H1 (cell line): Measurements from ENCODE around the gene AARSD1. TPM values are rescaled to one million over a fixed set of nuclear protein-coding genes. Genes with fewer than 3 reads are reported as not detected.

Source experiments
- CTCF ChIA-PET: fragments of 300-600 bp; sonication (Branson Sonifier 250); formaldehyde crosslinking; loops from one replicate; lab custom pipeline; 2021; ENCODE audit not compliant: partially characterized antibody; lab: Charles Lee
- POLR2A ChIA-PET: fragments of 300-600 bp; sonication (Branson Sonifier 250); formaldehyde crosslinking; loops from one replicate; lab custom pipeline; 2021; ENCODE audit warnings: inconsistent platforms; ENCODE audit not compliant: partially characterized antibody; lab: Charles Lee
- DNase-seq, 2 experiments: peaks; one replicate each; pipeline versions ENCODE4 v3.0.0 to v3.0.0-alpha.2; 2010 to 2022; ENCODE audit warnings: low spot score in 2 of 2, low read depth in 1 of 2, mixed read lengths in 1 of 2
- FAIRE-seq: peaks from 2 replicates; lab custom pipeline; 2011; peaks lifted over from hg19 to GRCh38; lab: Jason Lieb, UNC
- H2AFZ ChIP-seq: 2 replicates; pipeline ENCODE4 v1.8.1; 2012; ENCODE audit warnings: low read length, inconsistent platforms
- H2AK5ac ChIP-seq: 2 replicates; pipeline ENCODE4 v1.6.1; 2013; ENCODE audit warnings: low read depth, low read length
- H2BK120ac ChIP-seq: replicated peaks from 2 replicates; pipeline ENCODE3; 2013; ENCODE audit warnings: low read depth, low read length, inconsistent platforms
- H2BK12ac ChIP-seq: 2 replicates; pipeline ENCODE4 v1.6.1; 2013; ENCODE audit warnings: low read depth, low read length
- H2BK15ac ChIP-seq: 2 replicates; pipeline ENCODE4 v1.6.1; 2013; ENCODE audit warnings: low read length
- H2BK20ac ChIP-seq: 2 replicates; pipeline ENCODE4 v1.6.1; 2013; ENCODE audit warnings: low read length
- H2BK5ac ChIP-seq: 2 replicates; pipeline ENCODE4 v1.6.1; 2013; ENCODE audit warnings: low read depth, low read length
- H3K14ac ChIP-seq: 2 replicates; pipeline ENCODE4 v1.6.1; 2013; ENCODE audit warnings: inconsistent platforms; ENCODE audit not compliant: insufficient read length
- H3K18ac ChIP-seq: 2 replicates; pipeline ENCODE4 v1.6.1; 2013; ENCODE audit warnings: low read length; ENCODE audit errors: extremely low read depth
- H3K23ac ChIP-seq: 2 replicates; pipeline ENCODE4 v1.6.1; 2013; ENCODE audit warnings: inconsistent platforms; ENCODE audit not compliant: insufficient read length
- H3K23me2 ChIP-seq: 2 replicates; pipeline ENCODE4 v1.6.1; 2013; ENCODE audit warnings: low read depth, low read length
- H3K27ac ChIP-seq: 2 replicates; pipeline ENCODE4 v1.6.1; 2011; ENCODE audit warnings: low read depth, low read length, inconsistent platforms
- H3K27me3 ChIP-seq, 4 experiments: replicated peaks in 1 of 4; 1 replicate in 1 of 4; 2 replicates in 3 of 4; pipeline versions ENCODE4 v1.6.1 to v1.8.1; 2011 to 2013; ENCODE audit warnings: low read length in 3 of 4, mild to moderate bottlenecking in 3 of 4, inconsistent platforms in 2 of 4, mixed read lengths in 2 of 4, moderate library complexity in 1 of 4; ENCODE audit not compliant: control insufficient read depth in 3 of 4, insufficient read depth in 3 of 4; ENCODE audit errors: extremely low read depth in 1 of 4
- H3K36me3 ChIP-seq, 4 experiments: 2 replicates each; pipeline versions ENCODE4 v1.6.1 to v1.8.1; 2011 to 2013; ENCODE audit warnings: mild to moderate bottlenecking in 4 of 4, low read length in 3 of 4, moderate library complexity in 2 of 4, control low read depth in 1 of 4, inconsistent platforms in 1 of 4; ENCODE audit not compliant: insufficient read depth in 4 of 4, control insufficient read depth in 2 of 4
- H3K4ac ChIP-seq: replicated peaks from 2 replicates; pipeline ENCODE3; 2013; ENCODE audit warnings: low read length, low read depth, mixed read lengths, inconsistent platforms; ENCODE audit not compliant: insufficient read length
- H3K4me1 ChIP-seq, 4 experiments: replicated peaks in 1 of 4; 1 replicate in 1 of 4; 2 replicates in 3 of 4; pipeline versions ENCODE4 v1.6.1 to v1.8.1; 2011 to 2013; ENCODE audit warnings: low read length in 3 of 4, inconsistent platforms in 2 of 4, mixed read lengths in 1 of 4; ENCODE audit not compliant: insufficient read depth in 4 of 4, control insufficient read depth in 3 of 4
- H3K4me2 ChIP-seq, 2 experiments: 2 replicates each; pipeline versions ENCODE4 v1.6.1 to v1.8.1; 2011 to 2013; ENCODE audit warnings: low read depth in 2 of 2, low read length in 2 of 2, control low read depth in 1 of 2, inconsistent platforms in 1 of 2, mild to moderate bottlenecking in 1 of 2; ENCODE audit not compliant: insufficient read depth in 1 of 2
- H3K4me3 ChIP-seq, 4 experiments: fragments of 200-600, 300-600 bp in 1 of 4; sonication (generic), shearing (Covaris generic), sonication (Bioruptor Twin) in 1 of 4; 2 replicates each; pipeline versions ENCODE4 v1.5.1 to v1.8.1; 2011 to 2016; ENCODE audit warnings: low read length in 4 of 4, low read depth in 3 of 4, control low read depth in 2 of 4, inconsistent platforms in 2 of 4, mild to moderate bottlenecking in 2 of 4, mixed read lengths in 1 of 4, moderate library complexity in 1 of 4; ENCODE audit not compliant: insufficient read depth in 2 of 4; ENCODE audit errors: extremely low read depth in 1 of 4
- H3K56ac ChIP-seq: replicated peaks from 2 replicates; pipeline ENCODE3; 2013; ENCODE audit warnings: low read depth, mild to moderate bottlenecking, mixed read lengths, low read length, inconsistent platforms; ENCODE audit not compliant: insufficient read length
- H3K79me1 ChIP-seq: 2 replicates; pipeline ENCODE4 v1.6.1; 2013; ENCODE audit warnings: low read depth, low read length, control low read depth
- H3K79me2 ChIP-seq, 2 experiments: 2 replicates each; pipeline versions ENCODE4 v1.6.1 to v1.8.1; 2012 to 2013; ENCODE audit warnings: low read length in 2 of 2, mild to moderate bottlenecking in 2 of 2, inconsistent platforms in 1 of 2; ENCODE audit not compliant: insufficient read depth in 2 of 2, control insufficient read depth in 1 of 2
- H3K9ac ChIP-seq, 4 experiments: replicated peaks in 1 of 4; 1 replicate in 1 of 4; 2 replicates in 3 of 4; pipeline versions ENCODE4 v1.6.1 to v1.8.1; 2011 to 2013; ENCODE audit warnings: low read depth in 3 of 4, low read length in 3 of 4, control low read depth in 2 of 4, mild to moderate bottlenecking in 2 of 4, moderate library complexity in 2 of 4, inconsistent platforms in 1 of 4; ENCODE audit errors: extremely low read depth in 1 of 4
- H3K9me3 ChIP-seq, 2 experiments: 2 replicates each; pipeline versions ENCODE4 v1.6.1 to v1.8.1; 2012 to 2013; ENCODE audit warnings: mild to moderate bottlenecking in 2 of 2, moderate library complexity in 2 of 2, control low read depth in 1 of 2, inconsistent platforms in 1 of 2, low read depth in 1 of 2, low read length in 1 of 2, mixed read lengths in 1 of 2; ENCODE audit not compliant: insufficient read depth in 2 of 2
- H4K20me1 ChIP-seq, 2 experiments: replicated peaks in 1 of 2; 2 replicates each; pipeline versions ENCODE3 to v1.8.1; 2011 to 2013; ENCODE audit warnings: inconsistent platforms in 2 of 2, low read length in 2 of 2, mild to moderate bottlenecking in 1 of 2; ENCODE audit not compliant: insufficient read depth in 2 of 2, control insufficient read depth in 1 of 2
- H4K5ac ChIP-seq: 2 replicates; pipeline ENCODE4 v1.6.1; 2013; ENCODE audit warnings: low read length, low read depth, mixed read lengths, inconsistent platforms; ENCODE audit not compliant: insufficient read length
- H4K8ac ChIP-seq: 2 replicates; pipeline ENCODE4 v1.8.0; 2013; ENCODE audit warnings: mild to moderate bottlenecking, moderate library complexity, low read length, inconsistent platforms; ENCODE audit not compliant: insufficient read depth; ENCODE audit errors: extremely low read depth
- H4K91ac ChIP-seq: replicated peaks from 2 replicates; pipeline ENCODE3; 2013; ENCODE audit warnings: low read length, mixed read lengths, inconsistent platforms; ENCODE audit not compliant: insufficient read length
- BACH1 ChIP-seq: IDR thresholded peaks from 2 replicates; pipeline ENCODE4 v1.6.1; 2012; ENCODE audit warnings: low read length, improper control_type of control experiment
- CTBP2 ChIP-seq: IDR thresholded peaks from 2 replicates; pipeline ENCODE4 v1.7.0; 2011; ENCODE audit warnings: borderline replicate concordance, mild to moderate bottlenecking, moderate library complexity, mixed read lengths, low read length; ENCODE audit not compliant: insufficient read depth, insufficient read length
- E2F6 ChIP-seq: IDR thresholded peaks from 2 replicates; pipeline ENCODE4 v1.6.1; 2012; ENCODE audit warnings: inconsistent platforms
- FOSL1 ChIP-seq: IDR thresholded peaks from 2 replicates; pipeline ENCODE4 v1.6.1; 2011; ENCODE audit warnings: mild to moderate bottlenecking, low read depth, low read length, moderate library complexity; ENCODE audit not compliant: insufficient read depth
- GTF2F1 ChIP-seq: IDR thresholded peaks from 2 replicates; pipeline ENCODE4 v1.6.1; 2012; ENCODE audit warnings: low read depth, low read length, improper control_type of control experiment, borderline replicate concordance
- JUN ChIP-seq: IDR thresholded peaks from 2 replicates; pipeline ENCODE4 v1.6.1; 2011; ENCODE audit warnings: low read depth, mild to moderate bottlenecking, improper control_type of control experiment, low read length
- PHF8 ChIP-seq: fragments of 200-600 bp; sonication (generic); conservative IDR thresholded peaks from 2 replicates; pipeline ENCODE4 v1.7.1; 2012; ENCODE audit warnings: low read depth, mild to moderate bottlenecking, inconsistent platforms, low read length, moderate library complexity
- POLR2AphosphoS5 ChIP-seq: IDR thresholded peaks from 2 replicates; pipeline ENCODE4 v1.6.1; 2011; ENCODE audit warnings: low read depth, low read length
- RAD21 ChIP-seq, 2 experiments: IDR thresholded peaks in 1 of 2; conservative IDR thresholded peaks in 1 of 2; 2 replicates each; pipeline ENCODE4 v1.6.1; 2011; ENCODE audit warnings: low read depth in 2 of 2, low read length in 2 of 2, improper control_type of control experiment in 1 of 2, inconsistent platforms in 1 of 2, mild to moderate bottlenecking in 1 of 2, moderate library complexity in 1 of 2
- SIN3A ChIP-seq, 2 experiments: IDR thresholded peaks in 1 of 2; conservative IDR thresholded peaks in 1 of 2; 2 replicates each; pipeline ENCODE4 v1.6.1; 2011 to 2012; ENCODE audit warnings: low read length in 2 of 2, improper control_type of control experiment in 1 of 2, low read depth in 1 of 2, mild to moderate bottlenecking in 1 of 2
- SRF ChIP-seq: IDR thresholded peaks from 2 replicates; pipeline ENCODE4 v1.6.1; 2011; ENCODE audit warnings: mild to moderate bottlenecking, low read depth, low read length, moderate library complexity
- TCF12 ChIP-seq: IDR thresholded peaks from 2 replicates; pipeline ENCODE4 v1.6.1; 2011; ENCODE audit warnings: low read depth, mild to moderate bottlenecking, low read length
- WGBS, 2 experiments: shearing (Covaris generic) in 1 of 2; methylation state at CpG; one replicate each; pipeline versions ENCODE4 v1.1.6 to v1.1.7; 2013 to 2015; ENCODE audit warnings: low lambda C conversion rate in 2 of 2, mixed read lengths in 2 of 2, inconsistent platforms in 1 of 2, low coverage in 1 of 2, missing lambda C conversion rate in 1 of 2; ENCODE audit not compliant: insufficient replicate concordance in 2 of 2, insufficient coverage in 1 of 2, insufficient read length in 1 of 2; ENCODE audit errors: extremely low coverage in 1 of 2, missing lambda C conversion rate in 1 of 2; 5-methylcytosine and 5-hydroxymethylcytosine counted together
- polyA plus RNA-seq, 7 experiments: library from polyadenylated mRNA; depleted of rRNA in 3 of 7; stranded (reverse) in 5 of 7; unstranded in 2 of 7; fragments of >200 nt in 5 of 7; fragments of 200-250 nt in 2 of 7; gene quantifications; 1 replicate in 5 of 7; 2 replicates in 1 of 7; 4 replicates in 1 of 7; pipeline versions ENCODE4 v1.2.1 to v1.2.3, GENCODE V29; 2011 to 2013; ENCODE audit warnings: missing spikeins in 2 of 7, mixed read lengths in 2 of 7
- total RNA-seq: library from RNA; stranded (reverse); fragmentation: NEBNext Ultra II Directional; extraction: Animal tissue kit (Norgen Biotek cat#: 25700); gene quantifications from 2 replicates; pipeline ENCODE4 v1.2.1, GENCODE V29; 2021

Gene AARSD1
- total and polyA plus RNA-seq, 2 of the 8 experiments (the other 6 are each of a cell fraction or from before 2014, with no cell fraction given): 51.5 to 58.8 TPM

GRCh38 chr17:42969001-42969581, 4.8 kb upstream of the AARSD1 start:
- H3K4me1 ChIP-seq: no peaks in the 10 kb centered on the region
- ChIA-PET CTCF (interaction anchor here (0.6 to 1.5 kb wide), 5 partner anchors 15 to 597 kb away, joined by 3 to 4 read pairs (median 3); no protein-coding TSS in a partner anchor), POLR2A (interaction anchor here (1.1 to 2.0 kb wide), 4 partner anchors 9 to 29 kb away, joined by 3 to 8 read pairs (median 4); partner anchors contain the start of genes PTGES3L, RPL27 and RUNDC1)
- no peak overlapping the region for H3K4me3 ChIP-seq
- no peak overlapping the region for H3K23ac ChIP-seq
- no peak overlapping the region for H3K14ac ChIP-seq
- no peak overlapping the region for H4K5ac ChIP-seq
- H3K23me2 ChIP-seq: peaks cover 3% of the 10 kb centered on the region
- H3K4ac ChIP-seq: no peak overlapping the region
- no peak overlapping the region for H3K56ac ChIP-seq
- H4K20me1 ChIP-seq: no peaks in the 10 kb centered on the region
- no peak overlapping the region for H2AFZ ChIP-seq
- no peak overlapping the region for H2BK20ac ChIP-seq
- H3K36me3 ChIP-seq: no peaks in the 10 kb centered on the region
- H2BK5ac ChIP-seq: no peak overlapping the region
- no peak overlapping the region for H3K9ac ChIP-seq
- no peak overlapping the region for H3K27ac ChIP-seq
- no peak overlapping the region for H4K91ac ChIP-seq
- peaks cover 0 to 3% of the 10 kb centered on the region in 2 experiments; a peak in 1 of 4 replicates for H3K9me3 ChIP-seq
- no peak overlapping the region for H2AK5ac ChIP-seq
- H3K4me2 ChIP-seq: no peak overlapping the region
- H3K79me1 ChIP-seq: no peaks in the 10 kb centered on the region
- DNase-seq: no peak
- no peak overlapping the region for H2BK15ac ChIP-seq
- FAIRE-seq: no peak
- no peak overlapping the region for H3K18ac ChIP-seq
- no peak overlapping the region for H2BK12ac ChIP-seq
- no peak overlapping the region for H2BK120ac ChIP-seq
- H3K27me3 ChIP-seq: no peaks in the 10 kb centered on the region
- no peak overlapping the region for H4K8ac ChIP-seq
- H3K79me2 ChIP-seq: no peaks in the 10 kb centered on the region
- WGBS, 2 experiments: 78% methylated on average over 5 of the region's 5 CpGs; no CpG with 5 or more reads in 1 of the 2 experiments
- no peak for TF ChIP-seq E2F6
- TF ChIP-seq CTBP2: no peak
- TF ChIP-seq PHF8: no peak
- TF ChIP-seq POLR2AphosphoS5: no peak
- TF ChIP-seq SIN3A (conservative IDR thresholded peaks at IDR 0.05 in 1 of 2, IDR thresholded peaks at IDR 0.05 in 1 of 2; ENCODE audit: low read depth in 1 of 2, low read length in 2 of 2): no peak
- TF ChIP-seq GTF2F1: no peak
- TF ChIP-seq BACH1: no peak
- no peak for TF ChIP-seq JUN
- no peak for TF ChIP-seq SRF
- no peak for TF ChIP-seq FOSL1
- TF ChIP-seq TCF12: no peak
- TF ChIP-seq RAD21 (IDR thresholded peaks at IDR 0.05 in 1 of 2, conservative IDR thresholded peaks at IDR 0.05 in 1 of 2; ENCODE audit: low read depth in 2 of 2, low read length in 2 of 2): no peak
